AG04449 (cell line): Measurements from ENCODE around the gene FAM161A.
A peak's percentile ranks its signal among the peaks of the same experiment; 100 is the strongest.
"Not testable (repeated sequence)": the region's sequence is repeated elsewhere in the genome, so short reads cannot be mapped to it uniquely, and the experiment has no call there.

Experiments used
- CTCF ChIA-PET: fragments of 350-600 bp; formaldehyde crosslinking; extraction: SDS; loops from one replicate; lab custom pipeline; 2021; ENCODE audit warnings: antibody characterized with exemption; lab: Yijun Ruan, JAX
- POLR2A ChIA-PET: fragments of 400-600, 350-600 bp; formaldehyde crosslinking; extraction: SDS; loops from one replicate; lab custom pipeline; 2020; ENCODE audit warnings: antibody characterized with exemption, inconsistent platforms; lab: Yijun Ruan, JAX
- DNase-seq: peaks from one replicate; pipeline ENCODE4 v3.0.0-alpha.2; 2010; ENCODE audit warnings: low read depth, low spot score
- H3K4me3 ChIP-seq: 2 replicates; pipeline ENCODE4 v1.5.1; 2011; ENCODE audit warnings: low read depth, mild to moderate bottlenecking, control low read depth, low read length
- TF ChIP-seq, protein P1 (sequence below): IDR thresholded peaks from one replicate; pipeline ENCODE4 v1.5.1; 2011; ENCODE audit warnings: mild to moderate bottlenecking, moderate library complexity, low read length, control low read depth, inconsistent platforms; ENCODE audit not compliant: insufficient read depth; ENCODE audit errors: missing control alignments

Gene FAM161A

DNA sequence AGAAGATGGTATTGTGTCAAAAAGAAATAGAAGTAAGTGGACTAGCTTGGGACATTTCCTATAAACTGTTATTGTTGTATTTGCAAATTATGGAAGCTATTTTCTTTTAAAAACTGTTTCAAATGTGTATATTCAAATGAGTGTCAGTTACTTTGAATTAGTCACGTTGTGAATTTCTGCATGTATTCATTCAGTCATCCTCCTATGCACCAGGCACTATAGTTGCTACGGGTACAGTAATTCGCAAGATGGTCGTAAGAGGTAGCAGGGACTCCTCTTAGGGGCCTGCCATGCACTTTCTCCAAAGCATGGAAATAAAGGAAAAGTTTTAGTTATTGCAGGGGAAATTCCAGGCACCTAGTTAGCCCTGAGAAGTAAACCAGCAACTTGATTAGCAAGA is 51.3 kb downstream of the FAM161A start:
- POLR2A ChIA-PET = no interaction called here
- CTCF ChIA-PET = no interaction called here
- no peak overlapping the region for H3K4me3 ChIP-seq
- TF ChIP-seq, protein P1, sequence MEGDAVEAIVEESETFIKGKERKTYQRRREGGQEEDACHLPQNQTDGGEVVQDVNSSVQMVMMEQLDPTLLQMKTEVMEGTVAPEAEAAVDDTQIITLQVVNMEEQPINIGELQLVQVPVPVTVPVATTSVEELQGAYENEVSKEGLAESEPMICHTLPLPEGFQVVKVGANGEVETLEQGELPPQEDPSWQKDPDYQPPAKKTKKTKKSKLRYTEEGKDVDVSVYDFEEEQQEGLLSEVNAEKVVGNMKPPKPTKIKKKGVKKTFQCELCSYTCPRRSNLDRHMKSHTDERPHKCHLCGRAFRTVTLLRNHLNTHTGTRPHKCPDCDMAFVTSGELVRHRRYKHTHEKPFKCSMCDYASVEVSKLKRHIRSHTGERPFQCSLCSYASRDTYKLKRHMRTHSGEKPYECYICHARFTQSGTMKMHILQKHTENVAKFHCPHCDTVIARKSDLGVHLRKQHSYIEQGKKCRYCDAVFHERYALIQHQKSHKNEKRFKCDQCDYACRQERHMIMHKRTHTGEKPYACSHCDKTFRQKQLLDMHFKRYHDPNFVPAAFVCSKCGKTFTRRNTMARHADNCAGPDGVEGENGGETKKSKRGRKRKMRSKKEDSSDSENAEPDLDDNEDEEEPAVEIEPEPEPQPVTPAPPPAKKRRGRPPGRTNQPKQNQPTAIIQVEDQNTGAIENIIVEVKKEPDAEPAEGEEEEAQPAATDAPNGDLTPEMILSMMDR = no peak
- no peak for DNase-seq

DNA sequence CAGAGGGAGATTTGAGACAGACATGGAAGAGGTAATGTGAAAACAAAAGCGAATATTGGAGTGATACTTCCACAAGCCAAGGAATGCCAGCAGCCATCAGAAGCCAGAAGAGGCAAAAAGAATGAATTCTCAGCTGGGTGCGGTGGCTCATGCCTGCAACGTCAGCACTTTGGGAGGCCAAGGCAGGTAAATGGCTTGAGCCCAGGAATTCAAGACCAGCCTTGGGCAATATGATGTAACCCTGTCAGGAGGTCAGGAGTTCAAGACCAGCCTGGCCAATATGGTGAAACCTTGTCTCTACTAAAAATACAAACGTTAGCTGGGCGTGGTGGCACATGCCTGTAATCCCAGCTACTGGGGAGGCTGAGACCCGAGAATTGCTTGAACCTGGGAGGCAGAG is 54.8 kb downstream of the FAM161A start:
- TF ChIP-seq, protein P1 = no peak
- no peak for DNase-seq
- CTCF ChIA-PET = interaction anchor here (1.2 kb wide), 1 partner anchor 10 kb away, joined by 3 read pairs; no protein-coding TSS in a partner anchor
- no peak overlapping the region for H3K4me3 ChIP-seq
- POLR2A ChIA-PET = no interaction called here

DNA sequence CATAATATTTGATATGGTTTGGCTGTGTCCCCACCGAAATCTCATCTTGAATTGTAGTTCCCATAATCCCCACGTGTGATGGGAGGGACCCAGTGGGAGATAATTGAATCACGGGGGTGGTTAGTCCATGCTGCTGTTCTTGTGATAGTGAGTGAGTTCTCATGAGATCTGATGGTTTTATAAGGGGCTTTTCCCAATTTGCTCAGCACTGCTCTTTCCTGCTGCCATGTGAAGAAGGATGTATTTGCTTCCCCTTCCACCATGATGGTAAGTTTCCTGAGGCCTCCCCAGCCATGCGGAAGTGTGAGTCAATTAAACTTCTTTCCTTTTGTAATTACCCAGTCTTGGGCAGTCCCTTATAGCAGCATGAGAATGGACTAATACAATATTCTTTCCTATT is 56.4 kb downstream of the FAM161A start:
- H3K4me3 ChIP-seq, DNase-seq, CTCF ChIA-PET: not testable (repeated sequence)

DNA sequence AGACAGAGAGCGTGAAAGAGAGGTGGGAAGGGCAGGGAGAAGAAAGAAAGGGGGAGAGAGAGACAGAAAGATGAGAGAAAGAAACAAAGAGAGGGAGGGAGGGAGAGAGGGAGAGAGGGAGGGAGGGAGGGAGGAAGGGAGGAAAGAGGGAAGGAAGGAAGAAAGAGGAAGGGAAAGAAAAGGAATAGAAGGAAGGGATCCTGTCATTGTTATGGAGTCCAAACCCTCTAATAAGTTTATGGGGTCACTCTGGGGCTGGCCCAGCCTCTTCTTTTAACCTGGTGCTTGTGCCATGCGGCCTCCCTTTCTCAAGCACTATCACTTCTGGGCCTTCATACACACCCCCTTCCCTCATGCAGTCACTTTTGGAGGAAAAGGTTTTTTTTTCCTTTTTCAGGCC is 58.5 kb downstream of the FAM161A start:
- POLR2A ChIA-PET = no interaction called here
- TF ChIP-seq, protein P1 = no peak
- no peak overlapping the region for H3K4me3 ChIP-seq
- CTCF ChIA-PET = interaction anchor here (1.3 kb wide), 1 partner anchor 21 kb away, joined by 3 read pairs; no protein-coding TSS in a partner anchor
- DNase-seq = no peak

More for the DNA sequence above, 56.4 kb downstream of the FAM161A start:
- POLR2A ChIA-PET = not testable (repeated sequence)

DNA sequence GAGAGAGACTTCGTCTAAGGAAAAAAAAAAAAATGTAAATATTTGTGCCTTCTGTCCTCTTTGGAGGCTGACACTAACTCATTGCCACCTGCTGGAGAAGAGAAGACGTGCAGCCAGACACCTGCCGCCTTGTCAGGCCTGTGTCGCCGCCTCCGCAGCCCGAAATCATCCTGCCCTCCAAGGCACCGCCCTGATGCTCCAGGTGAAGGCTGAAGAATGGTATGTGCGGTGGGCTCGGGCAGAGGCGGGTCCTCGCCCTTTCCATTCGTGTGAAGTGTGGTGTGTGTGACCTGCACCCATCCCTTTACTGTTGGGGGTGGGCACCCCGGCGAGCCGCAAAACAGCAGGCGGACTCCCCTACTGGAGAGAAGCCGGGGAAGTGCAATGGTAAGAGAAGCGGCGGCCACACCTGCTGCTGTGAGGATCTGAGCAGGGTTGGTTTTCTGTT is 60.4 kb downstream of the FAM161A start:
- ChIA-PET POLR2A (no interaction called here), CTCF (interaction anchor here (0.7 to 0.8 kb wide), 2 partner anchors 12 to 427 kb away, joined by 3 read pairs; no protein-coding TSS in a partner anchor)
- DNase-seq = no peak

DNA sequence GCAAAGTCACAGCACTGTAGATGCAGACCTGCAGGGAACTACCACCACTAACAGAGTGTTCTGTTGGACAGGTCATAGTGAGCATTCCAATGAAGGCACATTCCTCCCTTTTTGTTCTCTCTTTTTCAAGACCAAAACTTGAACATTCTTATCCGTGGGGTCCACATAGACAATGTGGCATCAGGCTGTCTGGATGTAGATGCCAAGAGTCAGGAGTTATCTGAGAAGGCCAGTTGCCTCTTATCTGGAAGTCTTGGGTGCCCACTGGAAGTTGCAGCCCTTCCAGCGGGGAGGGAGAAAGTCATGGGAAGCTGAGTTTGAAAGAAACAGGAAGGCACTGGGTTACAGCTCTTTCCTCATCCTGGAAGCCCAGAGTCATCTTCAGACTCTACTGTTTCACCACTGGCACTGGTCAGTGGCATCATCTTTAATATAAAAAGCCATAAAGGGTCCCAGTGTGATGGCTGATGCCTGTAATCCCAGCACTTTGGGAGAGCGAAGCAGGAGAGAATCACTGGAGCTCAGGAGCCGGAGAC is 61.4 kb downstream of the FAM161A start:
- POLR2A ChIA-PET = interaction anchor here (0.6 kb wide), 1 partner anchor 262 kb away, joined by 4 read pairs; no protein-coding TSS in a partner anchor
- DNase-seq = no peak
- CTCF ChIA-PET = interaction anchor here (0.6 to 2.1 kb wide), 7 partner anchors 10 to 657 kb away, joined by 3 to 8 read pairs (median 3); no protein-coding TSS in a partner anchor
- TF ChIP-seq, protein P1 = no peak
- no peak overlapping the region for H3K4me3 ChIP-seq

More for the DNA sequence above, 60.4 kb downstream of the FAM161A start:
- H3K4me3 ChIP-seq = peak overlapping the region; percentile 32
- TF ChIP-seq, protein P1 = peak; percentile 66
